Smooth muscle cell (in vitro differentiated cells): Measurements from ENCODE around the gene PAPLN. TPM values are rescaled to one million over a fixed set of nuclear protein-coding genes. Genes with fewer than 3 reads are reported as not detected.

ENCODE experiments used
- DNase-seq: peaks from one replicate; lab custom pipeline; 2025; ENCODE audit not compliant: unreplicated experiment; lab: John Stamatoyannopoulos, UW
- H2AFZ ChIP-seq: fragments of 200-600 bp; sonication (generic); 2 replicates; pipeline ENCODE4 v1.6.0; 2016; ENCODE audit warnings: antibody characterized with exemption, low read depth, mild to moderate bottlenecking
- H3F3A ChIP-seq: fragments of 200-600 bp; sonication (generic); 2 replicates; pipeline ENCODE4 v1.6.0; 2017; ENCODE audit warnings: antibody characterized with exemption, low read depth
- H3K27ac ChIP-seq: fragments of 200-600 bp; sonication (generic); 2 replicates; pipeline ENCODE4 v1.5.1; 2016; ENCODE audit warnings: low read depth, mild to moderate bottlenecking
- H3K27me3 ChIP-seq: fragments of 200-600 bp; sonication (generic); 2 replicates; pipeline ENCODE4 v1.6.1; 2016; ENCODE audit warnings: low read depth, mild to moderate bottlenecking
- H3K36me3 ChIP-seq: fragments of 200-600 bp; sonication (generic); 2 replicates; pipeline ENCODE4 v1.5.1; 2016; ENCODE audit warnings: low read depth
- H3K4me1 ChIP-seq: fragments of 200-600 bp; sonication (generic); 2 replicates; pipeline ENCODE4 v1.5.1; 2016; ENCODE audit warnings: low read depth
- H3K4me2 ChIP-seq: fragments of 200-600 bp; sonication (generic); 2 replicates; pipeline ENCODE4 v1.6.0; 2016; ENCODE audit warnings: mild to moderate bottlenecking
- H3K4me3 ChIP-seq: fragments of 200-600 bp; sonication (generic); 2 replicates; pipeline ENCODE4 v1.5.1; 2016; ENCODE audit warnings: mild to moderate bottlenecking
- H3K79me2 ChIP-seq: fragments of 200-600 bp; sonication (generic); 2 replicates; pipeline ENCODE4 v1.6.0; 2016; ENCODE audit warnings: low read depth, mild to moderate bottlenecking
- H3K9ac ChIP-seq: fragments of 200-600 bp; sonication (generic); 2 replicates; pipeline ENCODE4 v1.6.0; 2016; ENCODE audit warnings: low read depth
- H3K9me3 ChIP-seq: fragments of 200-600 bp; sonication (generic); replicated peaks from 2 replicates; pipeline ENCODE4 v1.5.1; 2016; ENCODE audit warnings: low read depth
- H4K20me1 ChIP-seq: fragments of 200-600 bp; sonication (generic); 2 replicates; pipeline ENCODE4 v1.6.0; 2016; ENCODE audit warnings: low read depth
- WGBS: methylation state at CpG from one replicate; pipeline ENCODE4 v1.1.7; 2016; ENCODE audit warnings: low lambda C conversion rate; 5-methylcytosine and 5-hydroxymethylcytosine counted together
- polyA plus RNA-seq: library from polyadenylated mRNA; unstranded; fragments of >200 nt; fragmentation: Nextera tagmentation; extraction: Ambion mirVana; gene quantifications from 2 replicates; pipeline ENCODE4 v1.2.1, GENCODE V29; 2016
- total RNA-seq: library from RNA; depleted of rRNA; stranded (reverse); fragments of >200 nt; gene quantifications from 2 replicates; pipeline ENCODE4 v1.2.3, GENCODE V29; 2014
- TF ChIP-seq, protein P1 (sequence below): fragments of 200-600 bp; sonication (generic); IDR thresholded peaks from 2 replicates; pipeline ENCODE4 v1.5.1; 2017; ENCODE audit warnings: borderline replicate concordance, mild to moderate bottlenecking, antibody characterized with exemption; ENCODE audit not compliant: insufficient read depth, poor library complexity, severe bottlenecking

PAPLN gene
- total and polyA plus RNA-seq, 2 experiments from 2014 or later: 1.5 to 3.3 TPM

- 92% methylated on average over 28 of the region's 28 CpGs for WGBS
- Histone ChIP-seq H3K4me1 (no peaks in the 10 kb centered on the region), H3K4me2 (no peak overlapping the region), H4K20me1 (no peaks in the 10 kb centered on the region), H3K9ac (no peak overlapping the region), H2AFZ (no peak overlapping the region), H3K9me3 (no peaks in the 10 kb centered on the region), H3K27me3 (no peaks in the 10 kb centered on the region), H3K36me3 (no peaks in the 10 kb centered on the region), H3K4me3 (no peak overlapping the region), H3F3A (no peaks in the 10 kb centered on the region), H3K79me2 (no peaks in the 10 kb centered on the region), H3K27ac (no peak overlapping the region)
- TF ChIP-seq, protein P1, sequence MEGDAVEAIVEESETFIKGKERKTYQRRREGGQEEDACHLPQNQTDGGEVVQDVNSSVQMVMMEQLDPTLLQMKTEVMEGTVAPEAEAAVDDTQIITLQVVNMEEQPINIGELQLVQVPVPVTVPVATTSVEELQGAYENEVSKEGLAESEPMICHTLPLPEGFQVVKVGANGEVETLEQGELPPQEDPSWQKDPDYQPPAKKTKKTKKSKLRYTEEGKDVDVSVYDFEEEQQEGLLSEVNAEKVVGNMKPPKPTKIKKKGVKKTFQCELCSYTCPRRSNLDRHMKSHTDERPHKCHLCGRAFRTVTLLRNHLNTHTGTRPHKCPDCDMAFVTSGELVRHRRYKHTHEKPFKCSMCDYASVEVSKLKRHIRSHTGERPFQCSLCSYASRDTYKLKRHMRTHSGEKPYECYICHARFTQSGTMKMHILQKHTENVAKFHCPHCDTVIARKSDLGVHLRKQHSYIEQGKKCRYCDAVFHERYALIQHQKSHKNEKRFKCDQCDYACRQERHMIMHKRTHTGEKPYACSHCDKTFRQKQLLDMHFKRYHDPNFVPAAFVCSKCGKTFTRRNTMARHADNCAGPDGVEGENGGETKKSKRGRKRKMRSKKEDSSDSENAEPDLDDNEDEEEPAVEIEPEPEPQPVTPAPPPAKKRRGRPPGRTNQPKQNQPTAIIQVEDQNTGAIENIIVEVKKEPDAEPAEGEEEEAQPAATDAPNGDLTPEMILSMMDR: no peak
- no peak for DNase-seq
Observed at GRCh38 chr14:73254247-73255004, 17.1 kb downstream of the PAPLN start.

DNA sequence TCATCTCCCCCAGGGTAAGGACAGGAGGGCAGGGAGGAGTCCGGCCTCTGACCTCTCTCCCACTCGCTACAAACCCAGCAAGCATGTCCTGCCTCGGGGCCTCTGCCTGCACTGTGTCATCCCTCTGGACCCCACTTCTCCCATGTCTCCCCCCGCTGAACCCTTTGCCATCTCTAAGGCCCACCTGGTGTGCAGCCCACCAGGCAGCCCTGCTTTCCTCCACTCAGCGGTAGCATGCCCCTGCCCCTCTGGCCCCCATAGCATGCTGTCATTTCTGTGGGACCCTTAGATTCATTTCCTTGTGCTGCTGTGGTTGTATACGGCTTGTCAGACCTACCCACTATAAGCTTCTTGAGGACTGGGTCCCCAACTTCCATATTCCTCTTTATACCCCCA, 17.7 kb downstream of the PAPLN start:
- no peaks in the 10 kb centered on the region for H3K36me3 ChIP-seq
- no peak overlapping the region for H3K9ac ChIP-seq
- H3F3A ChIP-seq: no peaks in the 10 kb centered on the region
- H4K20me1 ChIP-seq: no peaks in the 10 kb centered on the region
- H3K4me3 ChIP-seq: no peak overlapping the region
- no peak overlapping the region for H3K27ac ChIP-seq
- no peak overlapping the region for H3K4me2 ChIP-seq
- TF ChIP-seq, protein P1: no peak
- 94% methylated on average over 6 of the region's 6 CpGs for WGBS
- DNase-seq: no peak
- H3K27me3 ChIP-seq: no peaks in the 10 kb centered on the region
- H2AFZ ChIP-seq: no peak overlapping the region
- H3K79me2 ChIP-seq: no peaks in the 10 kb centered on the region
- H3K4me1 ChIP-seq: no peaks in the 10 kb centered on the region
- no peaks in the 10 kb centered on the region for H3K9me3 ChIP-seq

DNA sequence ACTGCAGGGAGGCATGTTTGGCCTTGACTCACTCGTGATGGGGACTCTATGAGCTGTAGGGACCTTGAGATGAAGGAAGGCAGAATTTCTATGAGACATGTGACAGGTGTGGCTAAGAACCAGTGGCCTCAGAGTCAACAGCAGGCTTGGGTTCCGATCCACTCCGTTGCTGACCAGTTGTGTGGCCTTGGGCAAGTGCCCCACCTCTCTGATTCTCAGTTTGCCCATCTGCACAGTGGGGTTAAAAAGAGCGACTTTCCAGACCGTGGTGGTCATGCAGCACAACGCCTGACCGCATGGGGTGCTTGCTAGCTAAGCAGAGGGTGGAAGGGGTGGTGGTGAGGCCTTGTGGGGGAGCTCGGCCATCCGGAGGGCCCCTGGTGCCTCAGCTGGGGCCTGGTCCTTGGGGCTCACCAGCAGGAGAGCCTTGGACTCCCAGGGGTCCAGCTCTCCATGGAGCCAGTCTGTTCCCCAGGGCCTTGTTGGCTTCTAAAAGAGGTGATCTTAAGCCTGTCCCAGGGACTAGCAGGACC, 18.5 kb downstream of the PAPLN start:
- Histone ChIP-seq H3K9me3 (no peaks in the 10 kb centered on the region), H3K4me1 (no peaks in the 10 kb centered on the region), H2AFZ (no peak overlapping the region), H3K4me2 (no peak overlapping the region), H3K27ac (no peak overlapping the region), H3K9ac (no peak overlapping the region), H3F3A (no peaks in the 10 kb centered on the region), H3K79me2 (no peaks in the 10 kb centered on the region), H3K4me3 (no peak overlapping the region), H4K20me1 (no peaks in the 10 kb centered on the region), H3K36me3 (no peaks in the 10 kb centered on the region), H3K27me3 (no peaks in the 10 kb centered on the region)
- no peak for DNase-seq
- 95% methylated on average over 9 of the region's 9 CpGs for WGBS
- TF ChIP-seq, protein P1: no peak

DNA sequence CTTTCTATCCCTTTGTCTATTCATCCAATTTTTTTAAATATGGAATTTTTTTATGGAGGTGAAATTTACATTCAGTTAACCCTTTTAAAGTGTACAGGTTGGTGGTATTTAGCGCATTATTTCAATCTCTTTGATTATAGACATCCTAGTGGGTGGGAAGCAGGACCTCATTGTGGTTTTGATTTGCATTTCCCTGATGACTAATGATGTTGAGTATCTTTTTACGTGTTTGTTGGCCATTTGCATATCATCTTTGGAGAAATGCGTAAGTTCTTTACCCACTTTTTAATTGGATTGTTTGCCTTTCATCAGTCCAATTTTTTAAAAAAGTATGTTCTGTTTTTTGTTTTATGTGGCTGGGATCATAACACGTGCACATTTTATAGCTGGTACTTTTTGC, 20.8 kb downstream of the PAPLN start:
- H3K9ac ChIP-seq: no peak overlapping the region
- no peaks in the 10 kb centered on the region for H3K36me3 ChIP-seq
- DNase-seq: no peak
- no peak overlapping the region for H2AFZ ChIP-seq
- no peak overlapping the region for H3K4me3 ChIP-seq
- H3K9me3 ChIP-seq: no peaks in the 10 kb centered on the region
- H3F3A ChIP-seq: no peaks in the 10 kb centered on the region
- 88% methylated on average over 4 of the region's 4 CpGs for WGBS
- no peak overlapping the region for H3K27ac ChIP-seq
- H4K20me1 ChIP-seq: no peaks in the 10 kb centered on the region
- no peaks in the 10 kb centered on the region for H3K79me2 ChIP-seq
- TF ChIP-seq, protein P1: no peak
- H3K4me2 ChIP-seq: no peak overlapping the region
- H3K4me1 ChIP-seq: no peaks in the 10 kb centered on the region
- no peaks in the 10 kb centered on the region for H3K27me3 ChIP-seq
